HG03457 (cell line): Measurements from ENCODE around the gene CD274.
"Not testable (repeated sequence)": the region's sequence is repeated elsewhere in the genome, so short reads cannot be mapped to it uniquely, and the experiment has no call there.

ENCODE experiments used
- ATAC-seq: cut with Tn5 transposase; IDR thresholded peaks from one replicate; pipeline ENCODE4 v1.9.1; 2021; ENCODE audit warnings: moderate number of reproducible peaks; ENCODE audit not compliant: unreplicated experiment

The CD274 gene

GRCh38 chr9:5437254-5438216 is 12.8 kb upstream of the CD274 start, which contains the start of gene PLGRKT:
TSS of gene PLGRKT (minus strand) at chr9:5437925. CDS start at chr9:5431977, 5,948 bp downstream.
- peak; percentile 81 for ATAC-seq

- peak; percentile 55 for ATAC-seq
These were observed 11.8 kb upstream of the CD274 start for GRCh38 chr9:5438301-5439162.

GRCh38 chr9:5440426-5440825 is 9.9 kb upstream of the CD274 start:
- ATAC-seq: no peak

GRCh38 chr9:5441043-5441442 is 9.3 kb upstream of the CD274 start:
- ATAC-seq: no peak

GRCh38 chr9:5442400-5443011 is 7.8 kb upstream of the CD274 start:
- ATAC-seq: no peak

GRCh38 chr9:5443850-5444249 is 6.5 kb upstream of the CD274 start:
- no peak for ATAC-seq

GRCh38 chr9:5445096-5445495 is 5.2 kb upstream of the CD274 start:
- not testable (repeated sequence) for ATAC-seq

GRCh38 chr9:5445886-5446285 is 4.5 kb upstream of the CD274 start:
- ATAC-seq: no peak

GRCh38 chr9:5446451-5447236 is 3.7 kb upstream of the CD274 start:
- no peak for ATAC-seq

- ATAC-seq: no peak
These were observed 3.0 kb upstream of the CD274 start for GRCh38 chr9:5447337-5447736.

GRCh38 chr9:5448016-5448415 is 2.3 kb upstream of the CD274 start:
- ATAC-seq: no peak

- no peak for ATAC-seq
These were observed 1.6 kb upstream of the CD274 start for GRCh38 chr9:5448461-5449435.

- ATAC-seq: no peak
These were observed 602 bp upstream of the CD274 start for GRCh38 chr9:5449521-5450358.

GRCh38 chr9:5452286-5452609 is 1.9 kb downstream of the CD274 start:
- no peak for ATAC-seq

GRCh38 chr9:5453004-5453403 is 2.7 kb downstream of the CD274 start:
- ATAC-seq: no peak

- no peak for ATAC-seq
These were observed 3.3 kb downstream of the CD274 start for GRCh38 chr9:5453673-5454072.

GRCh38 chr9:5455181-5455580 is 4.8 kb downstream of the CD274 start:
- no peak for ATAC-seq

- peak; percentile 38 for ATAC-seq
These were observed 9.0 kb downstream of the CD274 start for GRCh38 chr9:5459289-5459829.
